HG03558 (cell line): ENCODE data around the gene MEIS2.

Source experiments
- ATAC-seq: cut with Tn5 transposase; IDR thresholded peaks from one replicate; pipeline ENCODE4 v1.9.1; 2021; ENCODE audit warnings: moderate number of reproducible peaks; ENCODE audit not compliant: unreplicated experiment; ENCODE audit errors: extremely low read depth

Gene MEIS2

DNA sequence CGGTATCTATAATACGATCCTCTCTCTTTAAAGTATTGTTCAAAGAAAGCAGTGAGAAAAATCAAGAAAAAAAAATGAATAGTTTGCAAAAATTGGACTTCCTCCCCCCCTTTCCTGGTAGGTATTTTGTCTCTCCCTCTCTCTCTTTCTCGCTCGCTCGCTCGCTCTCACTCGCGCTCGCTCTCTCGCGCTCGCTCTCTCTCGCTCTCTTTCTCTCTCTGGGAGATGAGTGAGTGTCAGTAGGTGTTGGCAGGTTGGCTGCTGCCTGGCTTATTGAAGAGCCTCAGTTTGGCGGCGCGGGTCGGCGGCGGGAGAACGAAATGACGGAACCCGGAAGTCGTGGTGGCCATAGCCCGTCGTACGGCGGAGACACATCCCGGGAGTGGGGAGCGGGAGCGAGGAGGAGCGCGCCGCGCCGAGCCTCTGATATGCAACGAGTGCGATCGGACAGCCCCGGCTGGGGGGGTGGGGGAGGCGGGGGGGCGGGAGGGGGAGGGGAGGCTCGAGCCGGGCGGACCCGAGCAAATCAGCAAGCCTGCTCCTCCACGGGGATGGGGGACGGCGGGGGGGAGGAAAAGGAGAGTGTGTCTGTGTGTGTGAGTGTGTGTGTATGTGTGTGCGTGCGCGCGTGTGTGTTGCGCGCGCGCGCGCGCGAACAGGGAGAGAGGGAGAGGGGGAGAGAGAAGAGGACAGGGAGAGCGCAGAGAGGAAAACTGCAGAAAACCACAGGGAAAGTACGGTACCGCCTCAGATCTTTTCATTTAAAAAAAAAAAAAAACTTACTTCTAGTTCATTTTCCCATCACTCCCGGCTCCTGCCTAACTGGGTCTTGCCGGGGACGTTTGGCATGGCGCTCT is at the start of gene MEIS2:
TSS of gene MEIS2 (minus strand) at position 441 of the 857 bp plus-strand sequence. CDS start 1,083 bp downstream, outside the sequence.
- no peak for ATAC-seq

DNA sequence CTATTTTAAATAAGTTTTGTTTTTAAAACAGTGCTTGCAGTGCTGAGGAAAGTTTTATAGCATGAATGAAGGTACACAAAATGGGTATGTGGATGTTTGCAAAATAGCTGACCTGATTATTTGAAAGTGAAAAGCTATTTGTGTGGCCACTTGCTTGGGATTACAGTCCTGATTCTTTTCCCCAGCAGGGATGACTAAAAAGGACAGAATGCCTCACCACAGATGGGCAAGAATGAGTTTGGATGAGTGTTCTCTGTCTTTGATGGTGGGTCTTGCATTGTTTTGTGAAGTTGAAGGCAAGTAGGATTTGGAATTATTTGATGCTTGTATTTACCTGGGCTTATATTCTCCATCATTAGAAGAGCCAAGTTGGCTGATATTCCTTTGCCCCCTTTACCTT is 48.8 kb upstream of the MEIS2 start:
- ATAC-seq, result no peak

DNA sequence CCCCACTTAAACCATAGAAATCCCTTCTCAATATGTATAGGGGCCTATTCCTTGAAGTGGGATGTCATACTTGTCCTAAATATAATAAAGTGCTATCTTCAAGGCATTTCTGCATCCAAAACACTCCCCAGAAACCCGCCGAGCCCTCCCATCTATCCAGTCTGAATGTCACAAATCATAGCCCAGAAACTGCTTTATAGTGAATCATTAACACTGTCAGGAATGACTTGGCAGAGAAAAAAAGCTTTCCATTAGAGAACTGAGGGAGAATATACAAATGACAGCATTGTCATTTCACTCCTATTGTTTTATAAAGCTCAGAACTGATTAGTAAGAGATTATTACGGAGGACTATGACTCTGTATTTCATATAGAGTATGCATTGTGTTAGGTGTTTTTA is 48.4 kb upstream of the MEIS2 start:
- no peak for ATAC-seq

DNA sequence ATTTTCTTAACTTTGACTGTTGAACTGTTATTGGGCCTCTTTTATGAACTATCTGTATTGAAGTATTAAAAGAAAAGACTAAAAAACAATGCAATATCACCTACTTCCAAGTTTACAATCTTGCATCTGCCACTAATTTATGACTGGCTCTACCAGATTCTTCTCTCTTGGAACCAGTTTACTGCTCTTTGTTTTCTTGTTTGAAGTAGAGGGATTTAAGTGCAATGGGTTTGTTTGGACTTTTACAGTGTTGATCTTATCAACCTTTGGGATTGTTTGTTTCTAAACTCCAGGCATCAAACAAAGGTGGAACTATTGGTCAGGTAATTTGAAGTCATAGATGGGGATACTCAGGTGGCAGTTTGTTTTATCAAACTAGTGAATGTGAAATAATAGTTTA is 43.0 kb upstream of the MEIS2 start:
- no peak for ATAC-seq

DNA sequence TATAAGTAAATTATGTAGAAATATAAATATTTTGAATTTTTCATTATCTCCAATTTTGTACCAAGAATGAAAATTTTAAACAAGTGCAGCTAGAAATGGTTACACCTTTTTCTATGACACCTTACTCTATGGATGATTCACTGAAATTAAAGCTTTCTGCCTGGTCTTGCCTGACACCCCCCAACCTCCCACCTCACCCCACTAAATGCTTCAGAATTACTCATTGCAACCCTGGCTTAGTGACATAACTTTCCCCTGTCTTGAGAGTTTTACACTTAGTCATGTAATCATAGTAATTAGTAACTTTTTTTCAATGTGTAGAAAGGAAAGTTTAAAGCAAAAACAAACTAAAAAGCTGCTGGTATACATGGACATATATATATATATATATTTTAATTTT is 42.0 kb upstream of the MEIS2 start:
- no peak for ATAC-seq

DNA sequence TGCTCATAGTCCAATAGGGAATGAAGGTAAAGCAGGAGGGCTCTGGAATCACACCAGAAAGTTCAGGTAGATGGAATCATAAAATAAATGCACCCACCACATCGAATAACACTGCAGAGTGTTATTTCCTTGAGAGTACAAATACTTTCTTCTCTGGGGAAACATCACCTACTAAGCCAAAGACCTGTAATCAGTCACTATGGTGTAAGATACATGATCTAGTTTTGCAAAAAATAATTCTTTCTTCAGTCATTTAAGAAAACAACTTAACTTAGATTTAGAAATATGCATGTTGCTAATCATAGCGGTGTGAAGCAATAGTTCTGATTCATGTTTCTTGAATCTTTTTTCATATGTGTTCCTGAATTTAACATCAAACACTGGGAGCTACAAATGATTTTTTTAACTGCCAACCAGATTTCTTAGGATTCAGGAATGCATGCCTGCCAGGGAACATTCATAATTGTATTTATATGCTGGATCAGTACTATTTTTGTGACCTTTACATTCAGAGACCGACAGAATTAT is 40.2 kb upstream of the MEIS2 start:
- no peak for ATAC-seq

DNA sequence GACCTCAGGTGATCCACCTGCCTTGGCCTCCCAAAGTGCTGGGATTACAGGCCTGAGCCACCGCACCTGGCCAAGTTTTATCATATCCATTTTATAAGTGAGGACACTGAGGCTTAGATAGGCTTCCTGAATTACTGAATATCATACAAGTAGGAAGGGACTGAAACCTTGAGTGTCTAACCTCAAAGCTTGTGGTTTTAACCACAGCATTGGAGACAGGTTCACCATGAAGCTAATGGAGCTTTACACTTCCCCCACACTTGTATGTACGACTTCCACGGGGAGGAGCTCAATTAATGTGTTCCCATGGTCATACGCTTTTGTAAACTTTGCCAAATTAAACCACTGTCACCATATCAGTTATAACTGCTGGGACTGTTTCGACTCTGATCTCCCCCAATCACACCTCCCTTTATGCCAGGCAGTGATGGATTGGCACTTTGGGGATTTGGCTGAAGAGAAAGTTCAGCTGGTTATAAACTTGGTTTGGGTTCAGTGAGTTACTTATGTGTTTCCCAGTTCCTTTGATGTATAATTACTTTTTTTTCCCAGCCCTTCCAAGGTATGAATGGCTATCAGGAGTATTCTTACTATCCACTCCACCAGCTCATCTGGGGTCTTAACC is 38.4 kb upstream of the MEIS2 start:
- ATAC-seq, result no peak

DNA sequence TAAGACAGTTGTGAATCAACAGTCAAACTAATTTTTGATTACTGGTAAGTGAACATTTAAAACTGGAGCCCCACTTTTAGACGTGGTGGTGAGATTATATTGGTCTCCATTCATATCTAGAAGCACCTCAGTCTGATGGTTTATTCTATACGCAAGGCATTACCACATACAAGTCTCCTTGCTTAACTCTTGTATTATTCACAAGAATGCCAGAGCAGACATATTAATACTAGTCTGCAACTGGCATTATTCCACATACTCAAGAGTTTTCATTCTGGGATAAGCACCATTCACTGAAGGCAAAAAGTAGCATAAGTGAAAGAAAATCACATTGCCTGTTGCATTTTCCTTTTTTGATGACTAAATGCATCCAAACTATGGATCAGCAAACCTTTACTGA is 36.9 kb upstream of the MEIS2 start:
- ATAC-seq, result no peak

DNA sequence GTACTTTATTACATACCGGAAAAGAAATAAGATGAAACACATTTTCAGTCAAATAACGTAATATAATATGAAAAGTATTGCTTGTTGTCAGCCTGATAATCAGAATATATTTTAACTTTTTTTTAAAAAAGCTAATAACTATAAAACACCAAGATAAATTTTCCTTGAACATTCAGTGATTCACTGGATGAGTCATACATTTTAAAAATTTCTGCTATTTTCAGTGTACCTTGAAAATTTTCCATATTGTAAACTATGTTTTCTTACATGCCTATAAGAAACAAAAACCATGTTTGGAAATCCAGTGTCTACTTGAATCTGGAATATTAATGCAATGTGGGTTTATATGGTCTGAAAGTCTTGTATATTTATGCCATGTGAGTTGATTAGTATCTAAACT is 36.3 kb upstream of the MEIS2 start:
- no peak for ATAC-seq

DNA sequence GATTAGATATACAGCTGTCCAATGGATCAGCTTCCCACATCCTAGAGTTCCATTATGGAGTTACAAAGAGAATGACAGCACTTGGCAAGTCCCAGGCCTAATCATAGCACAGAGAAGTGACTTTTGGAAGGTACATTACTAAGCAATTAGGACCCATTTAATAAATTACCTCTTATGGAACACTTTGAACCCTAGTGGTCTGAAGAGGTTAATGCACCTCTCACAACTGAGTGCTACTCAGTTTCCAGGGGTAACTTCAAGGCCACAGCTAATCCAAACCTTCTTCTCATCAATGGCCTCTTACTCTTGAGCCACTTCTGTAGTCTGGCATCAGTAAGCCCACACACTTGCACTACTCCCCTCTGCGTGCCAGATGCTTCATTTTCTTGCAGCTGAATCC is 34.9 kb upstream of the MEIS2 start:
- ATAC-seq, result no peak

DNA sequence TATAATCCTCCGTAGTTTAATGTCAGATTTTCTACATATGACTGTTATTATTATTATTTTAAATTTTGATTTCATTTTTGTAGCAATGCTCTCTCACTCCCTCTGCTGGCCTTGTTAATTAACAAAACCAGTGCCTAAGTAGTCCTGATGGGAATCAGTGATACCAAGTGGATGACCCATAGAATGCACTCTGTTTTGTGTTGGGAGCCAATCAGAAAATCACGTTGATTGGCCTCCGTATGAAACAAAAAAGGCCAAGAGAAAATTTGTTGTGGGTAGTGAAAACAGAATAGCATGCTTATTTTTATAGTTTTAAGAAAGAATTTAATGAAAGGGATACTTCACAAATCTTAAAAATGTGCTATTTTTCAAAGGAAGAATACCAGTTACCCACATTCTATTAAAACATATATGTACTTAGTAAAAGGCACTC is 34.4 kb upstream of the MEIS2 start:
- ATAC-seq, result no peak

DNA sequence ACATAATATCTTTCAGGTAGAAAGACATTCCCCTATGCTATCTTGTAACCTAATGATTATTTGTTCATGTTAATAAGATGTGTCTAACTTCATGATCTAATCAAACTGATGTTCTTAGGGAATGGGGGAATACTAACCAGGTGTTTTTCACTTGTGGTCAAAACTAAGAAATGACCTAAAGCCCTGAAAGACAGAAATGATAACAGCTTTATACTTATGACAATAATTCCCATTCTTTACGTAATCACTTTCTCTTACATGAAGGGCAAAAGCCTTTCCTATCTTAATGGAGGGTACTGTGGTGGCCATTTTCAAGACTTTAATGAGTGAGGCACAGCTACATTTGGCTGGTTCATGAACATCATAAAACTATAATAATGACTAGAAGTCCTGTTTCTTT is 33.9 kb upstream of the MEIS2 start:
- ATAC-seq, result no peak

DNA sequence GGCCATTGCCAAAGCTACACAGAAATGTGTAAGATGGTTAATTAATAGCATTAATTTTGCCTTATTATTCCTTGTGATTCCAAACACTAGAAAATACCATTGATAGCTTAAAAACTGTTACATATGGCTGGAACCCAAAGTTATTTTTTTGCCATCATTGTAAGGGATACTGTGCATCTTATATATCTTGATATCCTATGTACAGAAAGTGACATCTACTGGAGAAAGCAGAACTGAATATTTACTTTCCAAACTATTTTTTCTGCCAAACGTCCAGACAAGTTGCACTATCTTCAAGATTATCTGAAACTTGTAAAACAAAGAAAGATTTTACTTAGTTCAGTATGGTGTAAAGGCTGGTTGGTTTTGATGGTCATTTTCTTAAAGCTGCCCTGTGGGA is 33.3 kb upstream of the MEIS2 start:
- no peak for ATAC-seq

DNA sequence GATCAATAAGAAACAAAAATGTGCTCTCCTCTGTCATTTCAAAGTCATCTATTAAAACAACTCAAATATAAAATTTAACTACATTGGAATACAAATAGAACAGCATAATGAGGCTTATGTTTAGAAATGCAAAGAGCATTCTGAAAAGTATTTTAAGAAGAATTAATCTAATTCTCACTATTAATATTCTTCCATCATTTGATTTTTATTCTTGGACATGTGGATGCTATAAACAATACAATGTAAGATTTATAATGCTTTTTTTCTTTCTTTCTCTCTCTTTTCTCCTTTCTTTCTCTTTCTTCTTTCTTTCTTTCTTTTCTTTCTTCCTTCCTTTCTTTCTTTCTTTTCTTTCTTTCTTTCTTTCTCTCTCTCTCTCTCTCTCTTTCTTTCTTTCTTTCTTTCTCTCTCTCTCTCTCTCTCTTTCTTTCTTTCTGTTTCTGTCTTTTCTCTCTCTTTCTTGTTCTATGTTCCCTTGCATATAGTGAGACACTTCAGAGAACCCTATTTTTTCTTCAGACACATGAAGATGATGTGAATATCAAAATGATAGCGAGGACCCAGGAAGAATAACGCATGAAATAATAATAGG is 32.6 kb upstream of the MEIS2 start:
- ATAC-seq, result no peak

DNA sequence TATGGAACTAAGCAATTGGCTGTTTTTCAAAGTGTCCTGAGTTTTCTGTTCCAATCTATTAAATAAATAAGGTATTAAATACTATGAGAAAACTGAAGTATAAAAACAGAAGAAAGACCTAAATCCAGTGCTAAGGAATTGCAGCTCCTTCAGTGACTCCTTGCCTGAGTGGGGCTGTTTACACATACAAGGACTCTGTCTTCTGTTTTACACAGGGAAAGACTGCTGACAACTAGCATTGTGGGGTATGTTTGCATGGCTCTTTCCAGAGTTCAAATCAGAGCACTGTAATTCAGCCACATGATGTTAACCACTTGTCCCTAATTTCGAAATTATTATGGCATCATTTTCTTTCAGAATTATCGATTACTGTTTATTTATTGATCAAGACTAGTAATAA is 31.3 kb upstream of the MEIS2 start:
- ATAC-seq, result no peak

DNA sequence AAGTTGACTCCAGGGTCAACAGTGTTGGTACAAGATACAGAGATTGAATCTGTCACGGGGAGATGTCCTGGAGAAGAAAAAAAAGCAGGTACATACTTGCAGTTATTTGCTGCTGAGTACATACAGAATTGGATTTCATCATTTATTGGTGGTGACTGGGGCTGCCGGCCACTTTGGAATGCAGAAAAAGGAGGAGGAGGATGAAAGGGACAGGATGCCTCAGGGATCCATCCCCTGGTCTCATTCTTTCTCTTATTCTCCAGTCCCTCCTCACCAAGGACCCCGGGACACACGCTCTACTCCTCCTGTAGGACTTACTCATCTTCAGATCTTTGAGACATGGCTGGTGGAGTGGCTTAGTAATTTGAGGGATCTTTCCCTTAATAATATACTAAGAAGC is 30.0 kb upstream of the MEIS2 start:
- ATAC-seq, result no peak

DNA sequence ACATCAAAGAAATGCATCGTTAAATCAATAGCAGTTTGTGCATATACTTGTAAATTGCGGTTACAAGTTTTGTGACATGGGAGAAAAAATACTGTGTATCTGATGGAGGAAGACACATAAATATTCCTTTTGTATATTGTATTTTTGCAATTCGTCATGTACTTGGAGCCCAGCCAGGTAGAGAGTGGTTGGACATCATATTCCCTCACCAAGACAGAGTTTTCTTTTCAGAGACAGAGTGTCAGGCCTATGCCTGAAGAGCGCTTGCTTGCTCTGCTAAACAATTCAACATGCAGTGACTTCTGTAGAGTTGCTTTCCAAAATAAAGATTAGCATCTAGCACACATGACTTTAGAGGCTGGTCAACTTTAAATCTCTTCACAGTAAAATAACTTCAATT is 24.8 kb upstream of the MEIS2 start:
- no peak for ATAC-seq

DNA sequence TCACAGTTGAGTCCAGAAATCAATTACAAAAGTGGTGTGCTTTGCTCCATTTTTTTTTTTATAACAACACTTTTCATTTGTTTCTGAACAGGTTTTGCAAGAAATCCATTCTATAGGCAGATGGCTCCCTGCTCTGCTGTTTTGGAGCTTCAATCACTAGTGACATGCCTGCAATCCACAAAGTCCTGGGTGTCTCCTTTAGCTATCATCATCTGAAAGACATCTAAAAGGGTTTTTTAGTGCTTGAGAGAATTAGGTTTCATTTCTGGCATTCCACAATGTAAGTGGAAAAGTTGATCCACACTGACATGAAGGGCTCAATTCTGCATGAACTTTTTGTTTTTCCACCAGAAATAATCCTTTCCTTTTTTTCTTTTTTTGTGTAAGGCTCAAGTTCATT is 24.0 kb upstream of the MEIS2 start:
- ATAC-seq, result no peak

DNA sequence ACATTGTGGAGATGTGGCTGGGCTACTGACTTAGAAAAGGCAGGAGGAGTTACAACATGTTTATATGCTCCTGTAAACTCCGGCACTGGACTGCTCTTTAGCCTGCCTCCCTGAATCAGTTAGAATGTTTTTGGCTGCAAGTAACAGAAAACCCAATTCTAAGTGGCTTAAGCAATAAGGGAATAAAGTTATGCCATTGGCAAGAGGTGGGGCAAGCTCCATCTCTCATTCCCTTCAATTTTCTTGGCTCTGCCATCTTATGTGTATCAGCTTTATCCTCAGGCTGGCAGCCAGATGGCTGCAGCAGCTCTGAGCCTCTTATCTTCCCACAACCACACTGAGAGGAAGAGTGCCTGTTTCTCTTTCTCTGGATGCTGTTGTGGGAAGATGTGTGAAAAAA is 22.4 kb upstream of the MEIS2 start:
- ATAC-seq, result no peak

DNA sequence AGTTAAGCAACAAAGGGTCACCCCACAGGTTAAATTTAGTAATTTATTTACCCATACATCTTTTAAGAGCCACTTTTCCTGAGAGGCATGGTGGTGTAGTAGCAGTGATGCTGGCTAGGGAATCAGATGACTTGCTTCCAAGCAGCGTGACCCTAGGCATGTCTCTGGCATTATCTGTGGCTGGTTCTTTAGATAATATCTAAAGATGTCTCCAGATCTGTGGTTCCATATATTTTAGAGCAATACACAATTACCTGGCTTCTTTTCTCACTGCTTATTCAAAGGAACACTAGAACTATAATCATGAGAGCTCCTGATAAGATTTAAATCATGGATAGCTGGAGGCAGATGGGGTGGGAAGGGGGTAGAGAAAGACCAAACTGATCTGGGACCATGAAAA is 21.1 kb upstream of the MEIS2 start:
- no peak for ATAC-seq

DNA sequence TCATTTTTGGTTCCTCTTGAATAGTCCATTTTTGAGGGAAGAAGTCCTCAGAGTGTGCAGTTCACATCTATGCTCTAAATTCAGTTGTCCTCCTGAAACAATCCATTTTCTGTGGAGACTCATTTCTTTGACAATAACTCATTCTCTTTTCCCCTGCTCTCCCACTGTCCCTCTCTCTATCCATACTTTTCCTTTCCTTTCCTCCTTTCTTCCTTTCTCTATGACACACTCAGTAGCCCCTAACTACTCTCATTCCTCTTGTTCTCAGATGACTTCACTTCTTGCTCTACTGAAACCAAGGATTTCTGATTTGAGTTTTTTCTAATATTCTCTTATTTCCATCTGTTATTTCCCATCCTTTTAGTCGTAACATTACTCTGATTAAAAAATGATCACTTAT is 16.7 kb upstream of the MEIS2 start:
- no peak for ATAC-seq
